ENCODE data around the gene TMBIM1.

Gene TMBIM1, protein sequence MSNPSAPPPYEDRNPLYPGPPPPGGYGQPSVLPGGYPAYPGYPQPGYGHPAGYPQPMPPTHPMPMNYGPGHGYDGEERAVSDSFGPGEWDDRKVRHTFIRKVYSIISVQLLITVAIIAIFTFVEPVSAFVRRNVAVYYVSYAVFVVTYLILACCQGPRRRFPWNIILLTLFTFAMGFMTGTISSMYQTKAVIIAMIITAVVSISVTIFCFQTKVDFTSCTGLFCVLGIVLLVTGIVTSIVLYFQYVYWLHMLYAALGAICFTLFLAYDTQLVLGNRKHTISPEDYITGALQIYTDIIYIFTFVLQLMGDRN

DNA sequence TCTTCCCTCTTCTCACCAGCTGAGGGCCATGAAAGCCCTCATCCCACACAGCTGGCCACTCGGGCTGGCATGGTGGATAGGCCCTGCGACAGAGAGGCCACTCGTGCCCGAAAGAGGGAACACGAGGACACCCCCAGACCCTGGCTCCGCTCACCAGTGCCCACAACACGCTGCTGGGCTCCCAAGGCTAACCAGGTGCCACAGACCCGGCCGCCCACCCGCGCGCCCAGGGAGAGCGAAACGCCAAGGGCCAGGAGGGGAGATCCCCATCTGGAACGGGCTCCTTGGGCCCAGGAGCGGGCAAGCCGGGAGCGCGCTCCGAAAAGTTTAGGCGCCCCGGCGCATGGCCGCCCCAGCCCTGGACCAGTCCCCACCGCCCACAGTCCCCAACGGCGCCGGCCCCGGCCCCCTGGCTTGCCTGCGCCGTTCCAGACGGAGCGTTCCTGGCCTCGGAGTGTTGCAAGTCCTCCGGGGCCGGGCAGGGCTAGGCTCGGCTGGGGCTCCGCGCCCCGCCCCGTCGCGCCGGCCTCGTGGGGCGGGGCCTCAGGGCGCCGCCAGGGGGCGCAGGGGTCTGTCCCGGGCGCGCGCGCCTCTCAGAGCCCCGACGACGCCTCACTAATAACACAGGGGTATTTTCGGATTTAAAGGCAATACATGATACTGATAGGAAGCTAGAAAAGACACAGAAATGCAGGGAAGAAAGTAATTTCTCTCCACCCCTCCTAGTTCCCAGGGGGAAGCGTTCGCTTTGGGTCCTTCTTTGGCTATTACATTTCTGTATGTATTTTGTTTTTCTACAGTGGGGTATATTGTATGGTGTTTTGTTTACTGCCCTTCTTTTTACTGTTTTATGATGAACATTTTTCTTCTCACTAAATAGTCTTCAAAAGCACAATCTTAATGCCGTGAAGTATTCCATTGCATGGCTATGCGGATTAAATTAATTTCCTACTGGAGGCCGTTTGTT lies at the start of gene TMBIM1:
TMBIM1 (minus strand) TSS at position 456 of the 967 bp plus-strand sequence. CDS start 10,362 bp downstream, outside the sequence.
- Histone ChIP-seq H3K4me3 (replicated peaks; ENCODE audit: low read depth, low read length) (peak within 1 kb of the TSS; percentile 66), H3K36me3 (ENCODE audit: control insufficient read depth, insufficient read depth, low read length) (no peaks in the 10 kb centered on the region; the same call in 1 of the 2 replicates), H3K27me3 (replicated peaks; ENCODE audit: control insufficient read depth, insufficient read depth, low read length) (no peaks in the 10 kb centered on the region)
- DNase-seq (ENCODE audit: extremely low read depth, insufficient read length), result peak; percentile 82
- TF ChIP-seq, protein P1, sequence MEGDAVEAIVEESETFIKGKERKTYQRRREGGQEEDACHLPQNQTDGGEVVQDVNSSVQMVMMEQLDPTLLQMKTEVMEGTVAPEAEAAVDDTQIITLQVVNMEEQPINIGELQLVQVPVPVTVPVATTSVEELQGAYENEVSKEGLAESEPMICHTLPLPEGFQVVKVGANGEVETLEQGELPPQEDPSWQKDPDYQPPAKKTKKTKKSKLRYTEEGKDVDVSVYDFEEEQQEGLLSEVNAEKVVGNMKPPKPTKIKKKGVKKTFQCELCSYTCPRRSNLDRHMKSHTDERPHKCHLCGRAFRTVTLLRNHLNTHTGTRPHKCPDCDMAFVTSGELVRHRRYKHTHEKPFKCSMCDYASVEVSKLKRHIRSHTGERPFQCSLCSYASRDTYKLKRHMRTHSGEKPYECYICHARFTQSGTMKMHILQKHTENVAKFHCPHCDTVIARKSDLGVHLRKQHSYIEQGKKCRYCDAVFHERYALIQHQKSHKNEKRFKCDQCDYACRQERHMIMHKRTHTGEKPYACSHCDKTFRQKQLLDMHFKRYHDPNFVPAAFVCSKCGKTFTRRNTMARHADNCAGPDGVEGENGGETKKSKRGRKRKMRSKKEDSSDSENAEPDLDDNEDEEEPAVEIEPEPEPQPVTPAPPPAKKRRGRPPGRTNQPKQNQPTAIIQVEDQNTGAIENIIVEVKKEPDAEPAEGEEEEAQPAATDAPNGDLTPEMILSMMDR (IDR thresholded peaks at IDR 0.05; ENCODE audit: insufficient read depth, low read length, poor library complexity, severe bottlenecking), result peak; percentile 52

DNA sequence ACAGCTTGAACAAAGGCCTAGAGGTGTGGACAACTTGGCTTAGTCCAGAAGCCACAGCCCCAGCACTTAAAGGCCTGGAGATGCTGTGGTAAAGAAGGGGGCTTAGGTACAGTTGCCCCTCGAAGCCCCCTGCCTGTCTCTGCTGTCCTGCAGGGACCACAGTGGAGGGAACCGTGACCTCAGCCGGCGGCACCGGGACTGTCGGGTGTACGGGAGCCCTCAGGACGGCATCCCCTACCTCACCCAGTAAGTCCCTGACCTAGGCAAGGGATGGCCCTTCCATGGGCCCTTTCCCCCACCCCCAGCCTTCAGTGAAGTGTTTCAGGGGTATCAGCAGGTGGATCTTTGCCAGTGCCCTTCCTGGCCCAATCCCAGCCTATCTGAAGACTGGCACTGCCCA lies 49.1 kb upstream of the TMBIM1 start:
- H3K4me3 ChIP-seq (replicated peaks; ENCODE audit: low read depth, low read length), result no peak overlapping the region
- TF ChIP-seq, protein P1 (IDR thresholded peaks at IDR 0.05; ENCODE audit: insufficient read depth, low read length, poor library complexity, severe bottlenecking), result no peak
- no peak for DNase-seq (ENCODE audit: extremely low read depth, insufficient read length)
- no peaks in the 10 kb centered on the region for H3K27me3 ChIP-seq (replicated peaks; ENCODE audit: control insufficient read depth, insufficient read depth, low read length)
- no peaks in the 10 kb centered on the region for H3K36me3 ChIP-seq (ENCODE audit: control insufficient read depth, insufficient read depth, low read length)

DNA sequence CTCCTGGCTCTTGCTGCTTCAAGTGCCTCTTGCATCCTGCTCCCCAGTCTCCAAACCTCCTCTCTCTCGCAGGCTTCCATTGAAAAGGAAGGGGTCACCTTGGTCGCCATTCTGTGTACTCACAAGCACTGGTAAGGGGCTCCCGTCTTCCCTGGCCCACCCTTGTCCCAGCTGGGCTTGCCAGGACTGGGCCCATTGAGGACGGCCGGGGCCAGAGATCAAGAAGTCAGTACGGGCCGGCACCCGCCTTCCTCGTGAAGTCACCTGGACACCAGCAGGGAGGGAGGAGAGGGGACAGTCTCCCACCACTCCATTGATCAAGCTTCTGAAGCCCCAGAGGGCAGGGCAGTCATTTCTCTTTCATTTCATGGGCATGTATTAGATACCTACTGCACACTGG lies 48.4 kb upstream of the TMBIM1 start:
- no peak for DNase-seq (ENCODE audit: extremely low read depth, insufficient read length)
- no peaks in the 10 kb centered on the region for H3K27me3 ChIP-seq (replicated peaks; ENCODE audit: control insufficient read depth, insufficient read depth, low read length)
- H3K4me3 ChIP-seq (replicated peaks; ENCODE audit: low read depth, low read length), result no peak overlapping the region
- TF ChIP-seq, protein P1 (IDR thresholded peaks at IDR 0.05; ENCODE audit: insufficient read depth, low read length, poor library complexity, severe bottlenecking), result no peak
- no peaks in the 10 kb centered on the region for H3K36me3 ChIP-seq (ENCODE audit: control insufficient read depth, insufficient read depth, low read length)

DNA sequence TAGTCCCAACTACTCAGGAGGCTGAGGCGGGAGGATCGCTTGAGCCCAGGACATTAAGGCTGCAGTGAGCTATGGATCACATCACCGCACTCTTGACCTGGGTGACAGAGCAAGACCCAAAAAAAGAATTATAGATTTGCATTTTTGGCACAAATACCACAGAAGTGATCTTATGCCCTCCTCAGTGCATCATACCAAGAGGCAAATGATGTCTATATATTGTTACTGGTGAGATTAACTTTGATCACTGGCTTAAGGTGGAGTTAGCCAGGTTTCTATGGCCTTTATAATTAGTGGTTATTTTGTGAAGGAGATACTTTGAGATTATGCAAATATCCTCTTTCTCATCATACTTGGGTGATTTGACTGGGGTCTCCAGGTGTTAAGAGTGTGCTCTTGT lies 42.2 kb upstream of the TMBIM1 start:
- DNase-seq (ENCODE audit: extremely low read depth, insufficient read length), result peak; percentile 52
- H3K36me3 ChIP-seq (ENCODE audit: control insufficient read depth, insufficient read depth, low read length), result no peaks in the 10 kb centered on the region
- TF ChIP-seq, protein P1 (IDR thresholded peaks at IDR 0.05; ENCODE audit: insufficient read depth, low read length, poor library complexity, severe bottlenecking), result no peak
- no peaks in the 10 kb centered on the region for H3K27me3 ChIP-seq (replicated peaks; ENCODE audit: control insufficient read depth, insufficient read depth, low read length)
- no peak overlapping the region for H3K4me3 ChIP-seq (replicated peaks; ENCODE audit: low read depth, low read length)

DNA sequence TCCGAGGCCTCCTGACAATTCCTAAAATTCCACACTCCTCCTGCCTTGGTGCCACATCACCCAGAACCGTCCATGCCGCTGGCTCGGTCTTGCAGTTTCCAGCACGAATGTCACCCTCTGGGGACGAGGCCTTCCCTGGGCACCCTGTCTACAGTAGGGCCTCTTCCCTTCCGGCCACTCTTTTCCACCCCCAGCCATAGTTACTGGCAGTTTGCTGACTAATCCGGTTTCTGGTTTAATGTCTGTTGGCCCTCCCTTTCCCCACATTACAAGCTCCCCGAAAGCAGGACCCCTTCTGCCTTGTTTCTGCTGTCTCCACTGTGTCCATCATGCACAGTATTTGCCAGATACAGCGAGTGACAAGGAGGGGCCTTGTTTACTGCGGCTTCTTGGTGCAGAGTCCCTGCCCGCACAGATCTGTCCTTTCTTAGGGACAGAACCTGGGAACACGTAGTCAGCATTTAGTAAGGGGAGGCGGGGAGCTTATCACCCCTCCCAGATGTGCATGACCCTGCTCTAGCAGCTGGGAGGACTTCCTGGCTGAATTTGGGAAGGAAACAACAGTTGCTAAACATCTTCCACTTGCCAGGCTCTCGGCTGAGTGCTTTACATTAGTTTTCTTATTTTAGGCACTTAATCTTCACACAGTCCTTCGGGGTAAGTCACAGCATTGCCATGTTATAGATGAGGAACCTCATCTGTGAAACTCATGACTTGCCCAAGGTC lies 40.8 kb upstream of the TMBIM1 start:
- TF ChIP-seq, protein P1 (IDR thresholded peaks at IDR 0.05; ENCODE audit: insufficient read depth, low read length, poor library complexity, severe bottlenecking), result no peak
- peak; percentile 49 for DNase-seq (ENCODE audit: extremely low read depth, insufficient read length)
- H3K27me3 ChIP-seq (replicated peaks; ENCODE audit: control insufficient read depth, insufficient read depth, low read length), result no peaks in the 10 kb centered on the region
- no peak overlapping the region for H3K4me3 ChIP-seq (replicated peaks; ENCODE audit: low read depth, low read length)
- H3K36me3 ChIP-seq (ENCODE audit: control insufficient read depth, insufficient read depth, low read length), result no peaks in the 10 kb centered on the region
